Measurements from ENCODE around the gene MUC20. TPM values are rescaled to one million over a fixed set of nuclear protein-coding genes. Genes with fewer than 3 reads are reported as not detected.

Gene MUC20
- total and polyA plus RNA-seq, 2 of the 13 experiments (the other 11 are each of a cell fraction or from before 2014, with no cell fraction given) = 0.24 to 0.83 TPM

GRCh38 chr3:195699860-195700259, 20.9 kb upstream of the MUC20 start:
- ATAC-seq (no peak), DNase-seq (ENCODE audit: low spot score) (no peak), FAIRE-seq (no peak)
- in situ Hi-C loops (cut with HindIII; ENCODE audit: extremely low pct_ligation_motif_present, low pct_unique_long_range_greater_than_20kb) (loop anchor here (25.0 kb wide), 1 partner anchor 262 kb away; no protein-coding TSS in a partner anchor), intact Hi-C loops (cut with micrococcal nuclease; ENCODE audit: unreplicated experiment) (no loop called here)
- Histone ChIP-seq H3K27me3 (ENCODE audit: control insufficient read depth in 1 of 2, insufficient read depth in 2 of 2, low read length in 2 of 2) (no peaks in the 10 kb centered on the region), H3K4me2 (ENCODE audit: low read depth, low read length) (no peak overlapping the region), H3K4me1 (ENCODE audit: insufficient read depth, low read length) (no peaks in the 10 kb centered on the region), H4K20me1 (ENCODE audit: insufficient read depth, low read length) (no peaks in the 10 kb centered on the region), H3K79me2 (ENCODE audit: insufficient read depth, low read length) (no peaks in the 10 kb centered on the region), H2AFZ (ENCODE audit: low read length) (no peak overlapping the region), H3K9me3 (ENCODE audit: low read length) (no peaks in the 10 kb centered on the region), H3K9ac (ENCODE audit: insufficient read depth, low read depth, low read length) (no peak overlapping the region), H3K27ac (ENCODE audit: extremely low read length, insufficient read depth, low read length) (no peak overlapping the region), H3K36me3 (replicated peaks in 1 of 2; ENCODE audit: control insufficient read depth in 1 of 2, insufficient read depth in 2 of 2, low read length in 2 of 2) (peaks cover 0 to 2% of the 10 kb centered on the region in 2 experiments; a peak in 1 of 5 replicates), H3K4me3 (replicated peaks in 1 of 3; ENCODE audit: insufficient read depth in 1 of 3, low read depth in 2 of 3, low read length in 3 of 3) (no peak overlapping the region)
- BruUV-seq (replicated peaks) = no TSS peak
- ChIA-PET CTCF (ENCODE audit: low intra/inter-chr PET ratio, low total read pairs) (no interaction called here), POLR2A (no interaction called here)
- 84% methylated on average over 6 of the region's 6 CpGs for WGBS (ENCODE audit: low lambda C conversion rate)
- TF ChIP-seq RARA (CRISPR knock-in tag; IDR thresholded peaks at IDR 0.05) (no peak), HIVEP1 (CRISPR knock-in tag; IDR thresholded peaks at IDR 0.05) (no peak), POLR2A (IDR thresholded peaks at IDR 0.05; ENCODE audit: insufficient read depth in 1 of 2, low read depth in 2 of 2, low read length in 2 of 2) (peak in 1 of 2 experiments; percentile 38; a peak in 1 of 4 replicates)

GRCh38 chr3:195700319-195700718, 20.5 kb upstream of the MUC20 start:
- Histone ChIP-seq H3K9me3 (ENCODE audit: low read length) (no peaks in the 10 kb centered on the region), H4K20me1 (ENCODE audit: insufficient read depth, low read length) (no peaks in the 10 kb centered on the region), H2AFZ (ENCODE audit: low read length) (no peak overlapping the region), H3K27ac (ENCODE audit: extremely low read length, insufficient read depth, low read length) (no peak overlapping the region), H3K27me3 (ENCODE audit: control insufficient read depth in 1 of 2, insufficient read depth in 2 of 2, low read length in 2 of 2) (no peaks in the 10 kb centered on the region), H3K79me2 (ENCODE audit: insufficient read depth, low read length) (no peaks in the 10 kb centered on the region), H3K9ac (ENCODE audit: insufficient read depth, low read depth, low read length) (no peak overlapping the region), H3K4me2 (ENCODE audit: low read depth, low read length) (no peak overlapping the region), H3K4me3 (replicated peaks in 1 of 3; ENCODE audit: insufficient read depth in 1 of 3, low read depth in 2 of 3, low read length in 3 of 3) (no peak overlapping the region), H3K36me3 (replicated peaks in 1 of 2; ENCODE audit: control insufficient read depth in 1 of 2, insufficient read depth in 2 of 2, low read length in 2 of 2) (peaks cover 0 to 2% of the 10 kb centered on the region in 2 experiments; a peak in 1 of 5 replicates), H3K4me1 (ENCODE audit: insufficient read depth, low read length) (no peaks in the 10 kb centered on the region)
- BruUV-seq (replicated peaks) = no TSS peak
- intact Hi-C loops (cut with micrococcal nuclease; ENCODE audit: unreplicated experiment) (no loop called here), in situ Hi-C loops (cut with HindIII; ENCODE audit: extremely low pct_ligation_motif_present, low pct_unique_long_range_greater_than_20kb) (no loop called here)
- TF ChIP-seq SSRP1 (CRISPR knock-in tag; IDR thresholded peaks at IDR 0.05) (peak; percentile 19; the same call in 1 of the 2 replicates), ZBTB38 (CRISPR knock-in tag; IDR thresholded peaks at IDR 0.05) (no peak), KDM2A (CRISPR knock-in tag; IDR thresholded peaks at IDR 0.05; ENCODE audit: borderline replicate concordance, low read depth) (no peak)
- POLR2A ChIA-PET = no interaction called here
- DNase-seq (ENCODE audit: low spot score) = no peak
- CTCF ChIA-PET (ENCODE audit: low intra/inter-chr PET ratio, low total read pairs) = no interaction called here
- ATAC-seq = no peak
- 93% methylated on average over 5 of the region's 5 CpGs for WGBS (ENCODE audit: low lambda C conversion rate)
- no peak for FAIRE-seq

All from HepG2 (cell line).